HT-29 (cell line): ENCODE measurements around the gene GPR15LG. TPM values are rescaled to one million over a fixed set of nuclear protein-coding genes. Genes with fewer than 3 reads are reported as not detected.

Experiments
- DNase-seq: peaks from one replicate; pipeline ENCODE4 v3.0.0-alpha.2; 2015; ENCODE audit warnings: low spot score
- total RNA-seq: library from RNA; depleted of rRNA; stranded (reverse); fragments of >200 nt; shearing (Covaris generic); gene quantifications from 2 replicates; pipeline ENCODE4 v1.2.3, GENCODE V29; 2014; rRNA removed

GPR15LG gene
- total RNA-seq, 1 experiment from 2014 or later, result not detected

GRCh38 chr10:84214046-84214572, 40.5 kb downstream of the GPR15LG start:
- DNase-seq, result no peak

GRCh38 chr10:84214612-84215235, 41.1 kb downstream of the GPR15LG start:
- peak; percentile 23 for DNase-seq

GRCh38 chr10:84216834-84217233, 43.2 kb downstream of the GPR15LG start:
- DNase-seq, result no peak

- no peak for DNase-seq
Observed at GRCh38 chr10:84217746-84218145, 44.1 kb downstream of the GPR15LG start.

GRCh38 chr10:84221916-84222315, 48.3 kb downstream of the GPR15LG start:
- DNase-seq, result no peak

- no peak for DNase-seq
Observed at GRCh38 chr10:84224411-84225028, 50.9 kb downstream of the GPR15LG start.

- DNase-seq, result no peak
Observed at GRCh38 chr10:84225427-84226173, 52.0 kb downstream of the GPR15LG start, which contains the start of gene LRIT2. Gene LRIT2 (minus strand): TSS chr10:84225544. CDS start chr10:84225520, 24 bp downstream.

- DNase-seq, result no peak
Observed at GRCh38 chr10:84226616-84227015, 53.0 kb downstream of the GPR15LG start.

GRCh38 chr10:84227810-84228209, 54.2 kb downstream of the GPR15LG start:
- no peak for DNase-seq

- no peak for DNase-seq
Observed at GRCh38 chr10:84230359-84230758, 56.8 kb downstream of the GPR15LG start.

- no peak for DNase-seq
Observed at GRCh38 chr10:84232376-84232775, 58.8 kb downstream of the GPR15LG start.

GRCh38 chr10:84233940-84234339, 60.3 kb downstream of the GPR15LG start:
- DNase-seq, result no peak

GRCh38 chr10:84234479-84234878, 60.9 kb downstream of the GPR15LG start:
- no peak for DNase-seq

Other genes with a start within 250 kb of the GPR15LG start
- 195 and 196 TPM in 2 replicates for gene GHITM, start 34.3 kb upstream of the GPR15LG start, total RNA-seq
- not detected in 2 replicates for gene CDHR1, start 20.7 kb downstream of the GPR15LG start, total RNA-seq
- not detected in 2 replicates for gene LRIT2, start 51.7 kb downstream of the GPR15LG start, total RNA-seq
- not detected in 2 replicates for gene LRIT1, start 67.7 kb downstream of the GPR15LG start, total RNA-seq
- gene RGR, start 71.3 kb downstream of the GPR15LG start, total RNA-seq, result not detected in 2 replicates
- 2.7 and 7.4 TPM in 2 replicates for gene CCSER2, start 154.8 kb downstream of the GPR15LG start, total RNA-seq